ENCODE measurements around the gene OR52B6.

Gene OR52B6

GRCh38 chr11:5622802-5623201, 42.1 kb downstream of the OR52B6 start:
- Histone ChIP-seq H3K27ac (ENCODE audit: low read length) (no peak overlapping the region), H3K27me3 (ENCODE audit: insufficient read depth, low read length) (no peaks in the 10 kb centered on the region), H3K4me1 (ENCODE audit: insufficient read depth, low read length) (peaks cover 14% of the 10 kb centered on the region)

GRCh38 chr11:5624489-5625279, 44.0 kb downstream of the OR52B6 start, which contains the start of gene TRIM34:
Gene TRIM34 (plus strand): TSS chr11:5625001. CDS start chr11:5632332, 7,331 bp downstream.
- H3K36me3 ChIP-seq (ENCODE audit: insufficient read depth, low read depth, low read length), result no peaks in the 10 kb centered on the region
- H3K27ac ChIP-seq (ENCODE audit: low read length), result no peak within 1 kb of the TSS
- H3K9me3 ChIP-seq (ENCODE audit: insufficient read depth, low read depth, low read length), result no peaks in the 10 kb centered on the region
- H3K27me3 ChIP-seq (ENCODE audit: insufficient read depth, low read length), result no peaks in the 10 kb centered on the region
- H3K4me3 ChIP-seq (ENCODE audit: low read length), result peak within 1 kb of the TSS; percentile 51; the same call in 1 of the 2 replicates
- H3K4me1 ChIP-seq (ENCODE audit: insufficient read depth, low read length), result peaks cover 14% of the 10 kb centered on the region
- peak within 1 kb of the TSS; percentile 26; the same call in 1 of the 2 replicates for H3K9ac ChIP-seq (ENCODE audit: low read depth, low read length)

More at GRCh38 chr11:5622802-5623201, 42.1 kb downstream of the OR52B6 start:
- H3K4me3 ChIP-seq (ENCODE audit: low read length), result no peak overlapping the region
- H3K9ac ChIP-seq (ENCODE audit: low read depth, low read length), result no peak overlapping the region
- H3K9me3 ChIP-seq (ENCODE audit: insufficient read depth, low read depth, low read length), result no peaks in the 10 kb centered on the region
- no peaks in the 10 kb centered on the region for H3K36me3 ChIP-seq (ENCODE audit: insufficient read depth, low read depth, low read length)

GRCh38 chr11:5625281-5625680, 44.6 kb downstream of the OR52B6 start:
- Histone ChIP-seq H3K9ac (ENCODE audit: low read depth, low read length) (no peak overlapping the region; the same call in 1 of the 2 replicates), H3K4me3 (ENCODE audit: low read length) (peak overlapping the region; percentile 51; the same call in 1 of the 2 replicates), H3K27ac (ENCODE audit: low read length) (no peak overlapping the region)

GRCh38 chr11:5626196-5626595, 45.5 kb downstream of the OR52B6 start:
- peaks cover 8% of the 10 kb centered on the region; the same call in 1 of the 2 replicates for H3K4me1 ChIP-seq (ENCODE audit: insufficient read depth, low read length)
- H3K4me3 ChIP-seq (ENCODE audit: low read length), result no peak overlapping the region
- no peaks in the 10 kb centered on the region for H3K27me3 ChIP-seq (ENCODE audit: insufficient read depth, low read length)
- no peak overlapping the region for H3K27ac ChIP-seq (ENCODE audit: low read length)
- H3K9ac ChIP-seq (ENCODE audit: low read depth, low read length), result no peak overlapping the region
- H3K9me3 ChIP-seq (ENCODE audit: insufficient read depth, low read depth, low read length), result no peaks in the 10 kb centered on the region
- H3K36me3 ChIP-seq (ENCODE audit: insufficient read depth, low read depth, low read length), result no peaks in the 10 kb centered on the region

More at GRCh38 chr11:5625281-5625680, 44.6 kb downstream of the OR52B6 start:
- Histone ChIP-seq H3K36me3 (ENCODE audit: insufficient read depth, low read depth, low read length) (no peaks in the 10 kb centered on the region), H3K27me3 (ENCODE audit: insufficient read depth, low read length) (no peaks in the 10 kb centered on the region), H3K9me3 (ENCODE audit: insufficient read depth, low read depth, low read length) (no peaks in the 10 kb centered on the region), H3K4me1 (ENCODE audit: insufficient read depth, low read length) (peaks cover 14% of the 10 kb centered on the region)

GRCh38 chr11:5631417-5631816, 50.7 kb downstream of the OR52B6 start:
- Histone ChIP-seq H3K4me1 (ENCODE audit: insufficient read depth, low read length) (no peaks in the 10 kb centered on the region), H3K9me3 (ENCODE audit: insufficient read depth, low read depth, low read length) (no peaks in the 10 kb centered on the region), H3K27ac (ENCODE audit: low read length) (no peak overlapping the region), H3K27me3 (ENCODE audit: insufficient read depth, low read length) (no peaks in the 10 kb centered on the region), H3K9ac (ENCODE audit: low read depth, low read length) (no peak overlapping the region), H3K36me3 (ENCODE audit: insufficient read depth, low read depth, low read length) (no peaks in the 10 kb centered on the region), H3K4me3 (ENCODE audit: low read length) (no peak overlapping the region)

All from iPS-20b (cell line).